GM23338 (cell line): ENCODE measurements around the gene GPC2. TPM values are rescaled to one million over a fixed set of nuclear protein-coding genes. Genes with fewer than 3 reads are reported as not detected.

ENCODE experiments used
- ATAC-seq: fragments of 200-7000 bp; cut with Tn5 transposase; 3 replicates; pipeline ENCODE4 v1.9.1; 2020
- DNase-seq: peaks from one replicate; pipeline ENCODE4 v3.0.0-alpha.2; 2015; ENCODE audit warnings: low spot score
- H2AFZ ChIP-seq: fragments of 200-600 bp; sonication (generic); 2 replicates; pipeline ENCODE4 v1.8.0; 2016; ENCODE audit warnings: antibody characterized with exemption, mild to moderate bottlenecking, moderate library complexity
- H3F3A ChIP-seq: fragments of 200-600 bp; sonication (generic); replicated peaks from 2 replicates; pipeline ENCODE4 v1.8.0; 2017; ENCODE audit warnings: antibody characterized with exemption, mixed run types, low read depth
- H3K27ac ChIP-seq: fragments of 200-600 bp; sonication (generic); 2 replicates; pipeline ENCODE4 v1.6.1; 2016; ENCODE audit warnings: low read depth
- H3K27me3 ChIP-seq: fragments of 200-600 bp; sonication (generic); 2 replicates; pipeline ENCODE4 v1.8.0; 2016; ENCODE audit warnings: mild to moderate bottlenecking, mixed run types, moderate library complexity; ENCODE audit not compliant: insufficient read depth
- H3K36me3 ChIP-seq: fragments of 200-600 bp; sonication (generic); 2 replicates; pipeline ENCODE4 v1.8.0; 2016; ENCODE audit warnings: mild to moderate bottlenecking; ENCODE audit not compliant: insufficient read depth
- H3K4me1 ChIP-seq: fragments of 200-600 bp; sonication (generic); 2 replicates; pipeline ENCODE4 v1.8.0; 2016; ENCODE audit warnings: mild to moderate bottlenecking, moderate library complexity; ENCODE audit not compliant: insufficient read depth
- H3K4me2 ChIP-seq: fragments of 200-600 bp; sonication (generic); 2 replicates; pipeline ENCODE4 v1.7.1; 2017; ENCODE audit warnings: mixed run types
- H3K4me3 ChIP-seq: fragments of 200-600 bp; sonication (generic); 2 replicates; pipeline ENCODE4 v1.6.1; 2016; ENCODE audit warnings: mixed run types
- H3K79me2 ChIP-seq: fragments of 200-600 bp; sonication (generic); replicated peaks from 2 replicates; pipeline ENCODE4 v1.8.0; 2017; ENCODE audit warnings: mild to moderate bottlenecking; ENCODE audit not compliant: insufficient read depth
- H3K9me2 ChIP-seq: fragments of 200-600 bp; sonication (generic); 2 replicates; pipeline ENCODE4 v1.8.0; 2017; ENCODE audit not compliant: insufficient read depth
- H4K20me1 ChIP-seq: fragments of 200-600 bp; sonication (generic); replicated peaks from 2 replicates; pipeline ENCODE4 v1.8.0; 2017; ENCODE audit warnings: mild to moderate bottlenecking; ENCODE audit not compliant: insufficient read depth
- H3K27ac Mint-ChIP-seq: 2 replicates; pipeline ENCODE4 v1.8.0; 2020; ENCODE audit warnings: inconsistent platforms, mild to moderate bottlenecking, moderate library complexity, mixed read lengths
- H3K27me3 Mint-ChIP-seq: 3 replicates; pipeline ENCODE4 v1.8.0; 2022; ENCODE audit warnings: low read depth, mild to moderate bottlenecking, moderate library complexity, mixed read lengths, inconsistent platforms; ENCODE audit not compliant: insufficient read depth, poor library complexity
- H3K36me3 Mint-ChIP-seq: 3 replicates; pipeline ENCODE4 v1.8.0; 2021; ENCODE audit warnings: low read depth, mild to moderate bottlenecking, inconsistent platforms, moderate library complexity, mixed read lengths
- H3K4me1 Mint-ChIP-seq: 3 replicates; pipeline ENCODE4 v1.8.0; 2020; ENCODE audit warnings: mild to moderate bottlenecking, inconsistent platforms, mixed read lengths
- H3K4me3 Mint-ChIP-seq: 3 replicates; pipeline ENCODE4 v1.8.0; 2021; ENCODE audit warnings: moderate library complexity, mild to moderate bottlenecking, inconsistent platforms, mixed read lengths
- H3K9me3 Mint-ChIP-seq: 3 replicates; pipeline ENCODE4 v1.8.0; 2020; ENCODE audit warnings: moderate library complexity, mild to moderate bottlenecking, inconsistent platforms, mixed read lengths
- CREB1 ChIP-seq: fragments of 250-450 bp; sonication (Bioruptor Pico); IDR thresholded peaks from 2 replicates; pipeline ENCODE4 v1.5.0; 2020; ENCODE audit warnings: low read depth, mild to moderate bottlenecking, moderate library complexity
- CTCF ChIP-seq, 2 experiments: fragments of 200-600 bp in 1 of 2; sonication (generic) in 1 of 2; conservative IDR thresholded peaks; 2 replicates each; pipeline versions ENCODE4 v1.5.1 to v1.6.1; 2016 to 2017; ENCODE audit warnings: antibody characterized with exemption in 2 of 2, low read depth in 2 of 2, mild to moderate bottlenecking in 2 of 2, moderate library complexity in 1 of 2
- EZH2 ChIP-seq: fragments of 200-600 bp; sonication (generic); IDR thresholded peaks from one replicate; pipeline ENCODE4 v1.8.0; 2017; ENCODE audit warnings: antibody characterized with exemption, mild to moderate bottlenecking, low read depth; ENCODE audit not compliant: unreplicated experiment
- EZH2phosphoT487 ChIP-seq: fragments of 200-600 bp; sonication (generic); IDR thresholded peaks from one replicate; pipeline ENCODE4 v1.8.1; 2018; ENCODE audit warnings: antibody characterized with exemption; ENCODE audit not compliant: unreplicated experiment
- JUNB ChIP-seq: IDR thresholded peaks from one replicate; pipeline ENCODE4 v1.6.1; 2016; ENCODE audit warnings: antibody characterized with exemption; ENCODE audit not compliant: unreplicated experiment
- NANOG ChIP-seq: IDR thresholded peaks from 2 replicates; pipeline ENCODE4 v1.6.1; 2016; ENCODE audit warnings: antibody characterized with exemption, borderline replicate concordance
- POLR2AphosphoS5 ChIP-seq: IDR thresholded peaks from 2 replicates; pipeline ENCODE4 v1.6.1; 2016; ENCODE audit warnings: antibody characterized with exemption, low read depth
- REST ChIP-seq: IDR thresholded peaks from one replicate; pipeline ENCODE4 v1.6.1; 2018; ENCODE audit warnings: antibody characterized with exemption; ENCODE audit not compliant: unreplicated experiment
- STAT1 ChIP-seq: IDR thresholded peaks from one replicate; pipeline ENCODE4 v1.6.1; 2016; ENCODE audit warnings: antibody characterized with exemption; ENCODE audit not compliant: unreplicated experiment
- ZNF114 ChIP-seq: fragments of 250-450 bp; sonication (Bioruptor Pico); IDR thresholded peaks from 2 replicates; pipeline ENCODE4 v1.5.0; 2020; ENCODE audit warnings: mild to moderate bottlenecking, moderate library complexity
- ZNF331 ChIP-seq: fragments of 250-450 bp; sonication (Bioruptor Pico); IDR thresholded peaks from 2 replicates; pipeline ENCODE4 v1.5.0; 2020; ENCODE audit warnings: low read depth, mild to moderate bottlenecking, moderate library complexity
- polyA plus RNA-seq: library from polyadenylated mRNA; unstranded; fragments of >200 nt; fragmentation: Nextera tagmentation; extraction: Ambion mirVana; gene quantifications from 2 replicates; pipeline ENCODE4 v1.2.1, GENCODE V29; 2016
- total RNA-seq: library from RNA; depleted of rRNA; stranded (reverse); fragments of >200 nt; shearing (Covaris generic); gene quantifications from 2 replicates; pipeline ENCODE4 v1.2.3, GENCODE V29; 2014
- TF ChIP-seq, protein P1 (sequence below): IDR thresholded peaks from 2 replicates; pipeline ENCODE4 v1.6.1; 2016; ENCODE audit warnings: antibody characterized with exemption
- TF ChIP-seq, protein P2 (sequence below): fragments of 250-450 bp; sonication (Bioruptor Pico); IDR thresholded peaks from 2 replicates; pipeline ENCODE4 v1.5.0; 2020; ENCODE audit warnings: mild to moderate bottlenecking, moderate library complexity

Gene GPC2
- total and polyA plus RNA-seq, 2 experiments from 2014 or later = 10.7 to 48.8 TPM

DNA sequence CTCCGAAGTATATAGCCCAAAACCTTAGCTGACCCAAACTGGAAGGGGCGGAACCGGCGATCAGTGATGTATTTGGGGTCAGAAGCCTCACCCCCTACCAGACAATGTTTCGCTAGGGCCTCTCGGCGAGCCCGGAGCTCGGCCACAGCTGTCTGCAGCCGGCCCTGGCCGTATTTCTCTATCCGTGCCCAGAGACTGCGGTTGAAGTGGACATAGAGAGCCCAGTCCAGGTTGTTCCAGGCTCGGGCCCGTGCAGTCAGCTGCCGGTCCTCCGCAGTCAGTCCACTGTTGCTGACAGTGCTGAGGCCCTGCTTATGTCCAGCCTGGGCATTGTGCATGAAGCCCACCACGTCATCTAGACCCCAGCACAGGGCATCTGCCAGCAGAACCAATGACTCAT, 17.1 kb downstream of the GPC2 start:
- H3K27ac Mint-ChIP-seq = no peak overlapping the region
- ATAC-seq = no peak
- H2AFZ ChIP-seq = no peak overlapping the region
- no peaks in the 10 kb centered on the region for H3K36me3 ChIP-seq
- H3K4me1 ChIP-seq = no peaks in the 10 kb centered on the region; the same call in 1 of the 2 replicates
- H3K9me2 ChIP-seq = no peaks in the 10 kb centered on the region
- no peak overlapping the region for H3K4me2 ChIP-seq
- peaks cover 22% of the 10 kb centered on the region for H3K36me3 Mint-ChIP-seq
- DNase-seq = no peak
- TF ChIP-seq POLR2AphosphoS5 (no peak), EZH2 (no peak), JUNB (no peak), ZNF331 (no peak), CREB1 (CRISPR knock-in tag) (no peak), NANOG (no peak), STAT1 (no peak), ZNF114 (no peak), EZH2phosphoT487 (no peak), REST (no peak), CTCF (conservative IDR thresholded peaks at IDR 0.05; ENCODE audit: low read depth in 2 of 2) (no peak)
- TF ChIP-seq, protein P1, sequence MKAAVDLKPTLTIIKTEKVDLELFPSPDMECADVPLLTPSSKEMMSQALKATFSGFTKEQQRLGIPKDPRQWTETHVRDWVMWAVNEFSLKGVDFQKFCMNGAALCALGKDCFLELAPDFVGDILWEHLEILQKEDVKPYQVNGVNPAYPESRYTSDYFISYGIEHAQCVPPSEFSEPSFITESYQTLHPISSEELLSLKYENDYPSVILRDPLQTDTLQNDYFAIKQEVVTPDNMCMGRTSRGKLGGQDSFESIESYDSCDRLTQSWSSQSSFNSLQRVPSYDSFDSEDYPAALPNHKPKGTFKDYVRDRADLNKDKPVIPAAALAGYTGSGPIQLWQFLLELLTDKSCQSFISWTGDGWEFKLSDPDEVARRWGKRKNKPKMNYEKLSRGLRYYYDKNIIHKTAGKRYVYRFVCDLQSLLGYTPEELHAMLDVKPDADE = no peak
- TF ChIP-seq, protein P2, sequence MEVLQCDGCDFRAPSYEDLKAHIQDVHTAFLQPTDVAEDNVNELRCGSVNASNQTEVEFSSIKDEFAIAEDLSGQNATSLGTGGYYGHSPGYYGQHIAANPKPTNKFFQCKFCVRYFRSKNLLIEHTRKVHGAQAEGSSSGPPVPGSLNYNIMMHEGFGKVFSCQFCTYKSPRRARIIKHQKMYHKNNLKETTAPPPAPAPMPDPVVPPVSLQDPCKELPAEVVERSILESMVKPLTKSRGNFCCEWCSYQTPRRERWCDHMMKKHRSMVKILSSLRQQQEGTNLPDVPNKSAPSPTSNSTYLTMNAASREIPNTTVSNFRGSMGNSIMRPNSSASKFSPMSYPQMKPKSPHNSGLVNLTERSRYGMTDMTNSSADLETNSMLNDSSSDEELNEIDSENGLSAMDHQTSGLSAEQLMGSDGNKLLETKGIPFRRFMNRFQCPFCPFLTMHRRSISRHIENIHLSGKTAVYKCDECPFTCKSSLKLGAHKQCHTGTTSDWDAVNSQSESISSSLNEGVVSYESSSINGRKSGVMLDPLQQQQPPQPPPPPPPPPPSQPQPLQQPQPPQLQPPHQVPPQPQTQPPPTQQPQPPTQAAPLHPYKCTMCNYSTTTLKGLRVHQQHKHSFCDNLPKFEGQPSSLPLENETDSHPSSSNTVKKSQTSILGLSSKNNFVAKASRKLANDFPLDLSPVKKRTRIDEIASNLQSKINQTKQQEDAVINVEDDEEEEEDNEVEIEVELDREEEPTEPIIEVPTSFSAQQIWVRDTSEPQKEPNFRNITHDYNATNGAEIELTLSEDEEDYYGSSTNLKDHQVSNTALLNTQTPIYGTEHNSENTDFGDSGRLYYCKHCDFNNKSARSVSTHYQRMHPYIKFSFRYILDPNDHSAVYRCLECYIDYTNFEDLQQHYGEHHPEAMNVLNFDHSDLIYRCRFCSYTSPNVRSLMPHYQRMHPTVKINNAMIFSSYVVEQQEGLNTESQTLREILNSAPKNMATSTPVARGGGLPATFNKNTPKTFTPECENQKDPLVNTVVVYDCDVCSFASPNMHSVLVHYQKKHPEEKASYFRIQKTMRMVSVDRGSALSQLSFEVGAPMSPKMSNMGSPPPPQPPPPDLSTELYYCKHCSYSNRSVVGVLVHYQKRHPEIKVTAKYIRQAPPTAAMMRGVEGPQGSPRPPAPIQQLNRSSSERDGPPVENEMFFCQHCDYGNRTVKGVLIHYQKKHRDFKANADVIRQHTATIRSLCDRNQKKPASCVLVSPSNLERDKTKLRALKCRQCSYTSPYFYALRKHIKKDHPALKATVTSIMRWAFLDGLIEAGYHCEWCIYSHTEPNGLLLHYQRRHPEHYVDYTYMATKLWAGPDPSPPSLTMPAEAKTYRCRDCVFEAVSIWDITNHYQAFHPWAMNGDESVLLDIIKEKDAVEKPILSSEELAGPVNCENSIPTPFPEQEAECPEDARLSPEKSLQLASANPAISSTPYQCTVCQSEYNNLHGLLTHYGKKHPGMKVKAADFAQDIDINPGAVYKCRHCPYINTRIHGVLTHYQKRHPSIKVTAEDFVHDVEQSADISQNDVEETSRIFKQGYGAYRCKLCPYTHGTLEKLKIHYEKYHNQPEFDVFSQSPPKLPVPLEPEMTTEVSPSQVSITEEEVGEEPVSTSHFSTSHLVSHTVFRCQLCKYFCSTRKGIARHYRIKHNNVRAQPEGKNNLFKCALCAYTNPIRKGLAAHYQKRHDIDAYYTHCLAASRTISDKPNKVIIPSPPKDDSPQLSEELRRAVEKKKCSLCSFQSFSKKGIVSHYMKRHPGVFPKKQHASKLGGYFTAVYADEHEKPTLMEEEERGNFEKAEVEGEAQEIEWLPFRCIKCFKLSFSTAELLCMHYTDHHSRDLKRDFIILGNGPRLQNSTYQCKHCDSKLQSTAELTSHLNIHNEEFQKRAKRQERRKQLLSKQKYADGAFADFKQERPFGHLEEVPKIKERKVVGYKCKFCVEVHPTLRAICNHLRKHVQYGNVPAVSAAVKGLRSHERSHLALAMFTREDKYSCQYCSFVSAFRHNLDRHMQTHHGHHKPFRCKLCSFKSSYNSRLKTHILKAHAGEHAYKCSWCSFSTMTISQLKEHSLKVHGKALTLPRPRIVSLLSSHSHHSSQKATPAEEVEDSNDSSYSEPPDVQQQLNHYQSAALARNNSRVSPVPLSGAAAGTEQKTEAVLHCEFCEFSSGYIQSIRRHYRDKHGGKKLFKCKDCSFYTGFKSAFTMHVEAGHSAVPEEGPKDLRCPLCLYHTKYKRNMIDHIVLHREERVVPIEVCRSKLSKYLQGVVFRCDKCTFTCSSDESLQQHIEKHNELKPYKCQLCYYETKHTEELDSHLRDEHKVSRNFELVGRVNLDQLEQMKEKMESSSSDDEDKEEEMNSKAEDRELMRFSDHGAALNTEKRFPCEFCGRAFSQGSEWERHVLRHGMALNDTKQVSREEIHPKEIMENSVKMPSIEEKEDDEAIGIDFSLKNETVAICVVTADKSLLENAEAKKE (CRISPR knock-in tag) = no peak
- H3K27ac ChIP-seq = no peak overlapping the region
- peaks cover 24% of the 10 kb centered on the region for H3K4me1 Mint-ChIP-seq
- H3K4me3 Mint-ChIP-seq = 0 out of 3 replicates have a peak overlapping the region, but pooled peaks have one; percentile 83
- no peaks in the 10 kb centered on the region for H3K27me3 ChIP-seq
- no peaks in the 10 kb centered on the region for H3K9me3 Mint-ChIP-seq
- H3K27me3 Mint-ChIP-seq = peaks cover 23% of the 10 kb centered on the region
- H3F3A ChIP-seq = peaks cover 24% of the 10 kb centered on the region
- no peak overlapping the region for H3K4me3 ChIP-seq
- H4K20me1 ChIP-seq = peaks cover 4% of the 10 kb centered on the region
- no peaks in the 10 kb centered on the region for H3K79me2 ChIP-seq
